ENCODE data around the gene CASK.

DNA sequence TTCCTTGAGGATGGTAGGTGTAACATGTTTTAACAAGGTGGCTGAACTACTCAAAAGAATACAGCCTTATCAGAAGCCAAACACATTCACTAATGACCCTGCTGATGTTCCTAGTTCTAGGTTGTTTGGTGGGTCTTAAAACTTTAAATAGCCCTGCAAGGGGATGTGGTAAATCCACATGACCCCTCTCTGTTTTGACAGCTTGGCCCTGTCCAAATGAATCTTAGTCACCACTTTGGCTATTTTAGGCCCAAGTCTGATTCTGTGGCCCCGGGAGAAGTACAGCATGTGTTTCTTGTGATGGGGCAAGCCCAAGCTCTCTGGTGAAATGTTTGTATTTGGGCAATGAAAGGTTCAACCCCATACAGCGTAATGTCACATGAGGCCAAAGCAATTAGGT lies 289.1 kb downstream of the CASK start:
- TF ChIP-seq, protein P1, sequence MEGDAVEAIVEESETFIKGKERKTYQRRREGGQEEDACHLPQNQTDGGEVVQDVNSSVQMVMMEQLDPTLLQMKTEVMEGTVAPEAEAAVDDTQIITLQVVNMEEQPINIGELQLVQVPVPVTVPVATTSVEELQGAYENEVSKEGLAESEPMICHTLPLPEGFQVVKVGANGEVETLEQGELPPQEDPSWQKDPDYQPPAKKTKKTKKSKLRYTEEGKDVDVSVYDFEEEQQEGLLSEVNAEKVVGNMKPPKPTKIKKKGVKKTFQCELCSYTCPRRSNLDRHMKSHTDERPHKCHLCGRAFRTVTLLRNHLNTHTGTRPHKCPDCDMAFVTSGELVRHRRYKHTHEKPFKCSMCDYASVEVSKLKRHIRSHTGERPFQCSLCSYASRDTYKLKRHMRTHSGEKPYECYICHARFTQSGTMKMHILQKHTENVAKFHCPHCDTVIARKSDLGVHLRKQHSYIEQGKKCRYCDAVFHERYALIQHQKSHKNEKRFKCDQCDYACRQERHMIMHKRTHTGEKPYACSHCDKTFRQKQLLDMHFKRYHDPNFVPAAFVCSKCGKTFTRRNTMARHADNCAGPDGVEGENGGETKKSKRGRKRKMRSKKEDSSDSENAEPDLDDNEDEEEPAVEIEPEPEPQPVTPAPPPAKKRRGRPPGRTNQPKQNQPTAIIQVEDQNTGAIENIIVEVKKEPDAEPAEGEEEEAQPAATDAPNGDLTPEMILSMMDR (conservative IDR thresholded peaks at IDR 0.05 in 1 of 2, IDR thresholded peaks at IDR 0.05 in 1 of 2; ENCODE audit: low read depth in 1 of 2, low read length in 2 of 2) = no peak
- TF ChIP-seq EZH2 (IDR thresholded peaks at IDR 0.05; ENCODE audit: low read length, missing control alignments) = no peak

Data from fibroblast of lung (primary cell).